HG02623 (cell line): ENCODE measurements around the gene DUSP2.

Experiments
- ATAC-seq: cut with Tn5 transposase; IDR thresholded peaks from one replicate; pipeline ENCODE4 v1.9.1; 2021; ENCODE audit warnings: moderate library complexity; ENCODE audit not compliant: unreplicated experiment

DUSP2 gene

DNA sequence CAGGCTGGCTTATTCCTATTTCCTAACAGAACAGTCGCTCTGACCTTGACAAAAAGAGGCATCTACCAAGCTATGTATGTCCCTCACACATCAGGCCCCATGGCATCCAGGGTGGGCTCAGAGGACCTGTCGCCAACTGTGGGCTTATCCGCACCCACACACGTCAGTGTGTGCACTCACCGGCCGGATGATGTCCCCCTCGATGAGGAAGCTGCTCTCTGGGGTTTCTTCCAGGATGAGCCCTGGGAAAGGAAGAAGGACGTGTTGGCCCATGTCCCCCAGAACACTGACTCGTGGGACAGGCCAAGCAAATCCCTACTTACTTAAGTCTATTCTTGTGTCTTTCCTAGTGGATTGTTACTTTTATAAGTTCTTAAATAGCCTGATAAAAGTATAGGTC, 10.1 kb downstream of the DUSP2 start:
- ATAC-seq, result no peak

DNA sequence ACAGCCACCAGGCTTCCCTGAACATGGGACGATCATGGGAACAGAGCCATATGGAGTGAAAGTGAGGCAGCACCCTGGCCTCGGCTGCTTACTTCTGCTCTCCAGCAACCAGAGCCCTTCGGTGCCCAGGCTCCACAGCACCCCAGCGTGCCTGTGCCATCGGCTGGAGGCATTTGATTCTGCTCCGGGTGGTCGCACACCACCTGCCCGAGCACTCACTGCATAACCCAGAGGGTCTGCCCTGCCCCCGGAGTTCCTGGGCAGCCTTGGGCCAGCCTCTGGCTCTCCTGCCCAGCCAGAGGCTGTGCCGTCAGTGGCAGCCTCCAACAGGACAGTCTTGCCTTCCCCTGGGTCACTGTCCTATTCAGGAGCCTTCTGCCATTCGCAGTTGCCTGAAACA, 10.8 kb downstream of the DUSP2 start:
- no peak for ATAC-seq

DNA sequence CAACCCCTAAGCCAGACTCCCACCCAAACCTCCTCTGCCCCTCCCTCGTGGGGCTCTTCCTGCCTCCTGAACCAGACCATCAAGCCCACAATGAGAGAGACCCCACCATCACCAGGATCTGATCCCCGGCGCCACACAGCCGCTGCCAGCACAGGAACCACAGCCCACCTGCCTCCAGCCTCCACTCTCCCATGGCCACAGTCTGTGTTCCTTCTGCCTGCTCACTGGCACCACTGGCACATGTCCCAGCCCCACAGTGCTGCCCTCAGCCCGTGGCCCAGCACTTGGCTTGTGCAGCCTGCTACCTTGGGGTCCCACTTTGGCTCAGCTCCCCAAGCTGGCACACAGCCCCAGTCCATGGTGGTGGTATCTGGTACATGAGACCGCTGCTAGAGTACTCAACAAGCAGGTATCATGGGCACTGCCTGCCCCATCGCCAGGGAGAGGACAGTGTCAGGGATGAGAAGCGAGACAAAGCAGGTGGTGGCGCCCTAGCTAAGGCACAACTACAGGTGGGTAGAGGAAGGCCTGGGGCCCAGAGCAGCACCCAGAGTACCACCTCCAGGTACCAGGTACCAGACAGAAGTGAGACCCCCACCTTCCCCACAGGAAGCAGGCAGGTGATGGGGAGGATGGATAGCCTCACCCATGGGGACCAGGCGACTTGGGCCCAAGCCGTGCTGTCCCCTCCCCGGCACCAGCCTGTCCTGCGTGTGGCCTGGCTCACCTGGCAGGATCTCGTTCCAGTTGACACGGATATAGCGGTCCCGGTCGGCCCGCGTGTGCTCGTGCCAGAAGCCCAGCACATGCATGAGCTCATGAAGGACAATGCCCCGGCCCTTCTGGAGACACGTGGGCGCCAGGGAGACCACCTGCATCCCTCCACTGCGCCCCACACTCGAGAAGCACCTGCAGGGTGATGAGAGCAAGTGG, 13.2 kb downstream of the DUSP2 start:
- no peak for ATAC-seq

GRCh38 chr2:96131152-96131812, 14.0 kb downstream of the DUSP2 start:
- no peak for ATAC-seq

DNA sequence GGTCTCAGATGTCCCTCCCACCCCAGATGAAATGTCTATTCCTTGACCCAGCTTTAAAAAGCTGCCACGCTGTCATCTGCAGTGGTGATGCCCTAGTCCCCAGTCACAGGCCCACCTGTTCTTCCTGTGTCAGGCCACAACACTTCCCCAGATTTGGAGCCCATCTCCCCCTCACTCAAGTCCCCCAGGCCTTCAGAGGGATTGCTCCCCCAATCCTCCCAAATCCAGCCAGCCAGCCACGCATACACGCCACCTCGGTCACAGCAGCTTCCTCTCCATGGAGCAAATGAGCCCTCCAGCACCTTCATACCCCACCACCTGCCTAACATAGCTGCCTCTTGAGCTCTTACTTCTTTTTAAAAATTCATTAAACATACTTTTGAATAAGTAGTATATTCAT, 14.8 kb downstream of the DUSP2 start:
- ATAC-seq, result no peak

DNA sequence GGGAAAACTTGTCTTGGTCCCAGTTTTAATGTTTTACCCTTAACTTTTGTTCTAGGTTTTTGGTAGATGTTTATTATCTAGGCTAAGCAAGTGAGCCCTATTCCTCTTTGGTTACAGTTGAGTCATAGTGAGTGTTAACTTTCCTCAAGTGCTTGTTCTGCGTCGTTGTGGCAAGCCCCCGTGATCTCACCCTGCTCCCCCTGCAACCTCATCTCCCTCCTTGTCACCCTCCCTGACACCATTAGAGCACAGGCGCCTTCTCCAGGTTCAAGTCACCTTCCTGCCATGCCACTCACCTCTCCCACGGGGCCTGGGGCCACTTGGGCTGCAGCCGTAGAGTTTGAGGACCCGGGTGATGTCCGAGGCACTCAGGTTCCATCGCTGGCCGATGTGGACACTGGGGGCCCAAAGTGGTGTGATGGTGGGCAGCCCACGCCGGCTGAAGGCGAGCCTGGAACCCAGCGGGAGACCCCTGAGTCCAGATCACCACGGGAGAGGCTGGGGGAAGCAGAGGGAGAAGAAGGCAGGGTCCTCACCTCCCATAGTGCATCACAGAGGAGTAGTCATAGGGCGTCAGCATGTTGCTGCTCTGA, 15.6 kb downstream of the DUSP2 start:
- no peak for ATAC-seq

DNA sequence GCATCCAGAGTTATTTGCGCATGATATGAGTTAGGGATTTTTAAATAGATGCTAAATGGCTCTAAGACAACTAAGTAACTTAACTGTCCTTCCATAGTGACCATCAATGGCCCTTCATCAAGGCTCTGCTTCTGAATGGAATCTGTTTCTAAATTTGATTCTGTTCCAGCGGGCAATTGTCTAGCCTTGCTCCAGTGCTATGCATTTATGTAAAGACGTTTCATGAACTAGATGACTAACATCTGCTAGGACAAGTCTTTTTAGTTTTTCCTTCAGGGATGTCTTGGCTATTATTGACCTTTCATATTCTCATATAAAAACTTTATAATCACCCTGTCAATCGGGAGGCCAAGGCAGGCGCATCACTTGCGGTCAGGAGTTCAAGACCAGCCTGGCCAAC, 16.8 kb downstream of the DUSP2 start:
- ATAC-seq, result no peak

- no peak for ATAC-seq
Measured at GRCh38 chr2:96124406-96125265, 20.6 kb downstream of the DUSP2 start.

- ATAC-seq, result no peak
Measured at GRCh38 chr2:96123936-96124335, 21.3 kb downstream of the DUSP2 start.

GRCh38 chr2:96123290-96123689, 21.9 kb downstream of the DUSP2 start:
- ATAC-seq, result no peak

- no peak for ATAC-seq
Measured at GRCh38 chr2:96122391-96122790, 22.8 kb downstream of the DUSP2 start.

- ATAC-seq, result no peak
Measured at GRCh38 chr2:96121414-96121813, 23.8 kb downstream of the DUSP2 start.

DNA sequence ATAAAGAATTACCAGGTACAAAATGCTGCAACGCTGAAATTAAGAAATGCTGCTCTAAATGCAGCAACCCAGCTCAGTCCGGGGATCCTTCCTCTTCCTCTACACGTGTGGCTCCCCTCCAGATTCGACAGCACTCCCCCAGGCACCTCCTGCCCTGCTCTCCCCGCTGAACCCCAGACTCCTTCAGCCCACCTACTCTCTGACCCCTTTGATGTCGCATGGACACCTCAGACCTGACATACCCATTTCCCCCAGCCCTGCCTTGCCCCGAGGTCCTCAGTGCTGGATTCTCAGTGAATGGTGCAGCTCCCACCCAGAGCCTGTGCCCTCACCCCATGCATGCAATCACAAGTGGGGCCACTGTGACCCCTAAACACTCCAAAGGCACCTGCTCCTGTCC, 24.2 kb downstream of the DUSP2 start:
- ATAC-seq, result no peak

GRCh38 chr2:96120091-96120720, 25.0 kb downstream of the DUSP2 start:
- no peak for ATAC-seq

DNA sequence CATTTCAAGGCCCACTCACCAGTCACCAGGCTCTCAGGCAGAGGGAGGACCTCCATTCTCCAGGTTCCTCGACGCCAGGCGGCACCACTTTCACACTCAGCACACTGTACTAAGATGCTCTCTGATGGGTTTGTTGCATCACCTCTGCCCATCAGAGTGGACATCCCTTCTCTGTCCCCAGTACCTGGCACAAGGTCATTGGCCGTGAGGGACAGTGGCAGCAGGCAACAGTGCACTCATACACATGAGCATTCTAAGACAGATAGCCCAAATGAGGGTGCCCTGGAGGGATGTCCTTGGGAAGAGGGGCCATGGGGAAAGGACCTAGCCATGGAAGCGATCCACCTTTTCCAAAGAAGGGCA, 25.9 kb downstream of the DUSP2 start:
- ATAC-seq, result no peak

GRCh38 chr2:96118698-96119388, 26.4 kb downstream of the DUSP2 start:
- ATAC-seq, result no peak

DNA sequence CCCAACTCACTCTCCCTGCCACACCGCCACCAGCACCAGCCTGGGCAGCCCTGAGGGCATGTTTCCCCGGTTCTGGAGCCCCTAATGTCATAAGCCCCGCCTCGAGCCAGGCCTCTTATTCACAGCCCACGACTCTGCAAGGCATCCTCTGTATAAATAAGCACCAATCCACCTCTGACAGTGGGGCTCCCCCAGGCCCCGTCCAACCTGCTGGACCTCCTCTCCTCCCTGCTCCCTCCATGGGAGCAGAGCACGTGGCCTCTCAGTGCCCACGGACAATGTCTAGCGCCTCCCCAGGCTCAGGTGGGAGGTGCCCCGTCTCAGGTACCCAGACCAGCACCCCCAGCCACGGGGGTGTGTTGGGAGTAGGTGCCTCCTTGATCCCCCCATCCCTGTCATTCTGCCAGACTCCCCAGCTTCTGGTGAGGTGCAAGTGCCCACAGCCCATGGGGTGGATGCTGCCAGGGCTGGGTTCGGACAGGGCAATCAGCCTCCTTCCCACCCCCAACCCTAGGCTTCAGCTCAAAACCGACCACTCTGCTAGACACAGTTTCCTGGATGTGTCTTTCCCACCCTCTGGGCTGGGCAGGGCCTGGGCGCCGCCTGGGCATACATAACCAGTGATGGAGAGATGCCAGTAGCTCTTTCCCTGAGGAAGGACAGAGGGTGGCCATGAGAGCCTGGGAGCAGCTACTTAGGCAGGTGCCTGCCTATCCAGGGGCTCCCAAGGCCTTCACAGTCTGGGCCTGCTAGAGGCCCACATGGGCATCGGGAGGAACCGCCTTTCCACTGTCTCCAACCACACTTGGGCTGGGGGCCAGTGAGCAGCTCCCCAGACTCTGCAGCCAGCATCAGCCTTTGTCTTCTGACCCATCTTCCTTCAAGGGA, 27.3 kb downstream of the DUSP2 start:
- ATAC-seq, result no peak

- ATAC-seq, result peak; percentile 68
Measured at GRCh38 chr2:96116879-96117533, 28.2 kb downstream of the DUSP2 start.
